Esophagus (tissue), 2 donors: ENCODE measurements around the gene TMEM80. TPM values are rescaled to one million over a fixed set of nuclear protein-coding genes. Genes with fewer than 3 reads are reported as not detected.
"Not testable (repeated sequence)": the region's sequence is repeated elsewhere in the genome, so short reads cannot be mapped to it uniquely, and the experiment has no call there.

ENCODE experiments used
- H3K27ac ChIP-seq, 2 donors: one replicate each; pipeline ENCODE4 v1.5.1; 2013; ENCODE audit warnings: low read depth in 2 of 2, mild to moderate bottlenecking in 2 of 2, inconsistent platforms in 1 of 2, low read length in 1 of 2, moderate library complexity in 1 of 2
- H3K27me3 ChIP-seq, 2 donors: one replicate each; pipeline ENCODE4 v1.6.1; 2013; ENCODE audit warnings: low read length in 2 of 2, control low read depth in 1 of 2, mild to moderate bottlenecking in 1 of 2; ENCODE audit not compliant: insufficient read depth in 2 of 2, control insufficient read depth in 1 of 2
- H3K36me3 ChIP-seq, 2 donors: one replicate each; pipeline ENCODE4 v1.6.1; 2013; ENCODE audit warnings: low read length in 1 of 2; ENCODE audit not compliant: control insufficient read depth in 2 of 2, insufficient read depth in 2 of 2
- H3K4me1 ChIP-seq, 2 donors: one replicate each; pipeline ENCODE4 v1.6.1; 2013; ENCODE audit warnings: low read length in 1 of 2; ENCODE audit not compliant: control insufficient read depth in 2 of 2, insufficient read depth in 2 of 2
- H3K4me3 ChIP-seq, 2 donors: one replicate each; pipeline ENCODE4 v1.5.1; 2013; ENCODE audit warnings: low read length in 2 of 2, mild to moderate bottlenecking in 2 of 2, low read depth in 1 of 2, moderate library complexity in 1 of 2
- H3K9me3 ChIP-seq, 2 donors: one replicate each; pipeline ENCODE4 v1.6.1; 2013; ENCODE audit warnings: mild to moderate bottlenecking in 2 of 2, low read depth in 1 of 2, low read length in 1 of 2, moderate library complexity in 1 of 2; ENCODE audit not compliant: control insufficient read depth in 2 of 2, insufficient read depth in 1 of 2
- WGBS, 2 donors: extraction: QIAGEN DNeasy Blood & Tissue Kit; methylation state at CpG; one replicate each; pipeline ENCODE4 v1.1.7; 2013; 5-methylcytosine and 5-hydroxymethylcytosine counted together
- polyA plus RNA-seq, 2 donors: library from polyadenylated mRNA; stranded (reverse); fragments of 200-250 nt; gene quantifications; one replicate each; pipeline ENCODE4 v1.2.3, GENCODE V29; 2013
- donor health status: healthy with polysubstance abuse.
- donor health status: Bipolar disorder and iron deficiency.

TMEM80 gene
- polyA plus RNA-seq, 2 donors: 25.0 to 53.9 TPM

DNA sequence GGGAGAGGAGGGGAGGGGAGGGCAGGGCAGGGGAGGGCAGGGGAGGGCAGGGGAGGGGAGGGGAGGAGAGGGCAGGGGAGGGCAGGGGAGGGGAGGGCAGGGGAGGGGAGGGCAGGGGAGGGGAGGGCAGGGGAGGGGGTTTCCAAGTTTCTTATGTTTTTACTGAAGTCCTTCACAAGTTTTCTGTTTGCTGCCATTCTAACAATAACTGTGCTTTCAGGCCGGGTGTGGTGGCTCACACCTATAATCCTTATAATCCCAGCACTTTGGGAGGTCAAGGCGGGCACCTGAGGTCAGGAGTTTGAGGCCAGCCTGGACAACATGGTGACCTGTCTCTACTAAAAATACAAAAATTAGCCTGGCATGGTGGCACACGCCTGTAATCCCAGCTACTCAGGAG, 5.4 kb upstream of the TMEM80 start:
- H3K27ac ChIP-seq, H3K27me3 ChIP-seq, H3K4me3 ChIP-seq, H3K9me3 ChIP-seq: not testable (repeated sequence)
- H3K36me3 ChIP-seq: peaks cover 6 to 27% of the 10 kb centered on the region in 2 donors
- 89 to 90% methylated on average over 3 of the region's 3 CpGs for WGBS, 2 donors
- H3K4me1 ChIP-seq: peaks cover 0 to 14% of the 10 kb centered on the region in 2 donors

DNA sequence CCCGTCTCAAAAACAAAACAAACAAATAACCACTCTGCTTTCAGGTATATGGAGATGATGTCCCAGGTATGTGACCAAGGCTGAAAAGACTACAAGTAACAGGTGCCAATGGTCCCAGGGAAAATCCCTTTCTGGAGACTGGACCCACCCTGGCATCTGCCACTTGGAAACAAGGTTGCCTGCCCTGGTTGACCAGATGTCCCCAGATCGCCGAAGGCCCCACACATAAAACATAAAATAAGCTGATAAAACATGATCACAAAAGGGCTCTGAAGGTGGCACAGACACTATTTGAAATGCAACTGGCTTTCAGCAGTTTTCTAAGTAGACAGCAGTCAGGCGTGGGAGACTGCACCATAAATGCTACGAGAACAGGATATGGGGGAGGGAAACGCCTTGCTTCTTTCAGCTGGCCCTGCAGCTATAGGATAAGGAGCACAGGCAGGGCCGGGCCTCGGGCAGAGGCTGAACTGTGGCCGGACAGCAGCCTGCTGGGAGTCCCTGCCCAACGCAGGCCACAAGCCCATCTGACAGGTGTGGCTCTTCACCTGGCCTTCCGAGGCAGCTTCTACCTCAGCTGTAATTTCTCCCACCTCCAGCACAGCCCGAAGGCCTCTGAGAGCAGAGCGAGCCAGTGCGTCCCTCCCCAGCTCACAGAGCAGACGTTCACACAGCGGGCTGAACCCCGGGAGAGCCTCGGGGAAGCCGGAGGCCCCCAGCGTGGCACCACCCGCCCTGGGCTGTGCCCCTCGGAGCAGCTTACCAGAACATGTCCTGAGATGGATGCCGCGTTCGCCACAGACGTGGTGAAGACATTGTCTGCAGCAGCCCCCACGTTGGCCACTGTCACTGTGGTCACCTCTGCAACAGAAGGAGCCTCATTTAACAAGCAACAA, 4.6 kb upstream of the TMEM80 start:
- Histone ChIP-seq H3K9me3 (no peaks in the 10 kb centered on the region), H3K4me3 (no peak overlapping the region), H3K36me3 (peaks cover 6 to 27% of the 10 kb centered on the region in 2 donors), H3K27ac (no peak overlapping the region), H3K4me1 (peaks cover 0 to 14% of the 10 kb centered on the region in 2 donors), H3K27me3 (no peaks in the 10 kb centered on the region)
- 78 to 87% methylated on average over 26 to 27 of the region's 27 CpGs for WGBS, 2 donors

DNA sequence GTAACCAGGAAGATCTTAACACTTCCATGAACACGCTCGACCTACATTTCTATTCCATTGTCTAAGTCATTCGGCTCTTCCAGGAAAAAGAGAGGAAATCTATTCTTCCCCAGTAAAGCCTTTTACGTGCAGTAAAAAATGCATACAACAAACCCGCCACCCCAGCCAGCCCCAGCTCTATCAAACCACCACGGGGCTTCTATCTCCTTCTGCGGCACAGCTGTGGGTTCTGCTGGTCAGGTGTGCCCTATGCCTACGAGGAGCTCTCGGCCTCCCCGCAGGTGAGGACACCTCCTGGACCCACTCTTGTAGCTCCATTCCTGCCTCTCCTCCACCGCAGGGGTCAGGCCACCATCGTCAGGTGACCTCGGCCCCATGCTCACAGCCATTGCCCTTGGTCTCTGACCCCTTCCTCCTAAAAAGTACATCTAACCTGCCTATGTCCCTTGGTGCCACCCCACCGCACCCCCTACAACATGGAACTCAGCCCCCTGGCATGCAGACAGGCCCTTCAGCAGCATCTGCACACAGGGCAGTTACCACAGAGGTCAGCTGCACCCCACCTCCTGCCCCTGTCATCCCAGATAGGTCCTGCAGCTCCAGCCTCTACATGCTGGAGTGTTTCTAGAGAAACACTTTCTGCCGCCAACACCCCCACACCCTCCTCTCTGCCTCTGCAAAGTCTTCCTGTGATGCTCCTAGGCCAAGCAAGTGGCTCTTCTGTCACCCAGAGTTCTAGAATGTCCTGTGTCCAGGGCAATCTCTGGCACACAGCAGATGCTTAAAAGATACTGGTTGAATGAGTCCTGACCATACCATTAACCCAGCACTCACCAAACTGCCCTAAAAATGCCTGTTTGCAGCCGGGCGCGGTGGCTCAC, 3.7 kb upstream of the TMEM80 start:
- 88 to 91% methylated on average over 18 of the region's 18 CpGs for WGBS, 2 donors
- Histone ChIP-seq H3K9me3 (no peaks in the 10 kb centered on the region), H3K4me1 (peaks cover 0 to 14% of the 10 kb centered on the region in 2 donors), H3K27ac (no peak overlapping the region), H3K36me3 (peaks cover 1 to 22% of the 10 kb centered on the region in 2 donors), H3K27me3 (no peaks in the 10 kb centered on the region), H3K4me3 (no peak overlapping the region)

DNA sequence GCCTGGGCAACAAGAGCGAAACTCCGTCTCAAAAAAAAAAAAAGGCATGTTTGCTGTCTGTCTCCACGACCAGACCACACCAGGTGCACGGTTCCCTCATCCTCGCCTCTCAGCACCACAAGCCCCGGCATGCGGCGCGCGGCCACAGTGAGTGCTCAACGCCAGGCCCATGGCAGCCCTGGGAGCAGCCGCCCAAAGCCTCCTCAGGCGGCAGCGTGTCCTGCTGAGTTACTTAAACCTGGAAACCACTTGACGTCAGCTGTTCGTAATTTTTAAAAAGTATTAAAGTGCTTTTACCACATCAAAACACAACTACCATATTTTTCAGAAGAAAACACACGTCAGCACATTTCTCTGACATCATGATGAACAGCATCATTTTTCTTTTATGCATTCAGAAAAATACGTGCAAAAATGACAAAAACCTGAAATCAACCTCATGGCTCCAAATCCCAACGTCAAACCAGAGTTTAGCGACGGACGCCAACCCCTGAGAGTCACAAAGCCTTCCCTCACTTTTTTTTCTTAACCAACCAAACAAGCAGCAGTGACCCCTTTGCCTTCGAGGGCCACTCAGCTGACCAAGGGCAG, 2.7 kb upstream of the TMEM80 start:
- Histone ChIP-seq H3K4me1 (peaks cover 2 to 14% of the 10 kb centered on the region in 2 donors), H3K9me3 (no peaks in the 10 kb centered on the region), H3K4me3 (peak overlapping the region; percentile 38 to 95), H3K27ac (peak overlapping the region; percentile 91 to 100), H3K36me3 (peaks cover 0 to 16% of the 10 kb centered on the region in 2 donors), H3K27me3 (no peaks in the 10 kb centered on the region)
- 49 to 69% methylated on average over 23 of the region's 23 CpGs for WGBS, 2 donors

DNA sequence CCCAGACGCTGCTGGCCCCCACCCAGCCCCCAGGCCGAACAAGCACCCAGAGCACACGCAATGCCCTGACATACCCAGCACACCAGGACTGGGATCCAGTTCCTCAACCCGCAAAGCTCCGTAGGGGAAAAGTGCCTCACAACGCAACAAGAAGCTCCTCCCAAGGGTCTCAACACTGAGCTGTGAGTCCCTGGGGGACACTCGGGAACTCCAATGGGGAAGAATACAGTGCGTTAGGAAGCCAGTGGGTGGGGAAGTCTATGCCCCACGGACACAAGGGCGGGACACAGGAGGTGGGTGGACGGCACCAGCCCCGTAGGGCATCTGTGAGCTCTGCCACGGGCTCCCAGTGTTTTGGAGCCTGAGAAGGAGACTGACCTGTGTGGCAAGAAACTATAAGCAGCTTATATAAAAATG, 2.2 kb upstream of the TMEM80 start:
- Histone ChIP-seq H3K9me3 (no peaks in the 10 kb centered on the region), H3K4me1 (peaks cover 2 to 15% of the 10 kb centered on the region in 2 donors), H3K36me3 (peaks cover 0 to 13% of the 10 kb centered on the region in 2 donors), H3K27ac (peak overlapping the region; percentile 91 to 100), H3K4me3 (peak overlapping the region; percentile 38 to 95), H3K27me3 (no peaks in the 10 kb centered on the region)
- WGBS, 2 donors: 25 to 39% methylated on average over 13 of the region's 13 CpGs

DNA sequence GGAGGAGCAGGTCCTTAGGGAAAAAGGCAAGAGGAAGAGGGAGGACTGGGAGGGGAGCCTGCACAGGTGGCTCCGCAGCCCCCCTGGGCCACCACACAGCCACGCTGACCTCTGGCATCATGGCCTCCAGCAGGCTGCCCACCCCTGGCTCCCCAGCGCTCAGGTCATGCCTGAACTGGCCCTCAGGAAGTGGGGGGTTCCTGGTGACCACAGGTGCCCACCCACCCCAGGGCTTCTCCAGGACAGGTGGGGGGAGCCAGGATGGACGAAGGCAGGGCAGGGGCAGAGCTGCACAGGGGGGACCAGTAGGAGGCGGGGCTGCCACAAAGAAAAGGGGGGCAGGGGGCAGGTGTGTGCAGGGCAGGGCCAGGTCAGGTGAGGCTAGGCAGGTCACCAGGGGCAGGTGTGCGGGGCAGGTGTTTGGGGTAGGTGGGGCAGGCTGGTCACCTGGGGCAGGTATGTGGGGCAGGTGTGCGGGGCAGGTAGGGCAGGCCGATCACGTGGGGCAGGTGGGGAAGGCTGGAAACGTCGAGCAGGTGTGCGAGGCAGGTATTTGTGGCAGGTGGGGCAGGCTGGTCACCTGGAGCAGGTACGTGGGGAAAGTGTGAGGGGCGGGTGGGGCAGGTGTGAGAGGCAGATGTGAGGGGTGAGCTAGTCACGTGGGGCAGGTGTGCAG, 1.6 kb upstream of the TMEM80 start:
- H3K36me3 ChIP-seq: peaks cover 0 to 13% of the 10 kb centered on the region in 2 donors
- H3K4me1 ChIP-seq: peaks cover 2 to 18% of the 10 kb centered on the region in 2 donors
- no peaks in the 10 kb centered on the region for H3K27me3 ChIP-seq
- peak overlapping the region; percentile 38 to 95 for H3K4me3 ChIP-seq
- H3K27ac ChIP-seq: peak overlapping the region; percentile 91 to 100
- H3K9me3 ChIP-seq: no peaks in the 10 kb centered on the region
- WGBS, 2 donors: 56 to 60% methylated on average over 14 to 15 of the region's 15 CpGs

DNA sequence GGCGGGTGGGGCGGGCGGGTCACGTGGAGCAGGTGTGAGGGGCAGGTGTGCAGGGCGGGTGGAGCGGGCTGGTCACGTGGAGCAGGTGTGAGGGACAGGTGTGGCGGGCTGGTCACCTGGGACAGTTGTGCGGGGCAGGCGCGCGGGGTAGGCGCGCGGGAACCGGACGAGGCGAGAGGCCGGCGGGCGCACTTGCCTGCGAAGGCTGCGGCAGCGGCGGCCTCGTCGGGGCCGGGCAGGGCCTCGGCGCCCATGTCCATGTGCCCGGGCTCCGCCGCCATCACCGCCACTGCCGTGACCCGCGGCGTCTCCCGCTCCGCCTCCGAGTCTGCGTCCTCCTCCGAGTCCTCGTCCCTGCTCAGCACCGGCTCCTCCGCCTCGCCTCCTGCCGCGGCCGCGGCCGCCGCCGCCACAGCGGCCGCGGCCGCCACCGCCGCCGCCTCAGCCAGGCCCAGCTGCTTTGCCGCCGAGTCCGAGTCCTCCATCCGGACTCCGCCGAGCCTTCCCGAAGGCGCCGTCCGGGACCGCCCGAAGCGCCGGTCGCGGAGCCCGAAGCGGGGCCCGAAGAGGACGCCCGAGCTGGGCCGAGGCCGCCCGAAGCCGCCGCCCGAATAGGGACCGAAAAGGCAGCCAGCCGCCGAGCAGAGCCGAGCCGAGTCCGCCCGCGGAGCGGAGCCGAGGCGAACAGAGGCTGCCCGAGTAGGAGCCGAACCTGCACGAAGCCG, 891 bp upstream of the TMEM80 start, which contains the start of gene DEAF1:
TSS of gene DEAF1 (minus strand) at position 660 of the 725 bp plus-strand sequence. CDS start at position 485, 175 bp downstream.
- H3K4me1 ChIP-seq: peaks cover 2 to 18% of the 10 kb centered on the region in 2 donors
- H3K27ac ChIP-seq: peak within 1 kb of the TSS; percentile 100
- no peaks in the 10 kb centered on the region for H3K9me3 ChIP-seq
- H3K36me3 ChIP-seq: peaks cover 0 to 12% of the 10 kb centered on the region in 2 donors
- WGBS, 2 donors: 1 to 3% methylated on average over 68 to 103 of the region's 103 CpGs
- H3K27me3 ChIP-seq: no peaks in the 10 kb centered on the region
- peak within 1 kb of the TSS; percentile 76 to 95 for H3K4me3 ChIP-seq

DNA sequence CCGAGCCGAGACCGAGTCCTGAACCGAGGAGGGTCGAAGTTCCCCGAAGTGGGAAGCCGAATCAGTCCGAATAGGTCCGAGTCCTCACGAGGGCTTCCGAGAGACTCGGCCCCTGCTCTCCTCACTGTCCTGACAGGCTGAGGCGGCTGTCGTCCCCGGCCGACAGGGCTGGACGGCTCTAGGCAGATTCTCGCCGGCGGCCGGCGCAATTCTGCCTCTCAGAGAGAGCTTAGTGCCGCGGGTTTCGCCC, 403 bp upstream of the TMEM80 start:
- Histone ChIP-seq H3K27ac (peak overlapping the region; percentile 100), H3K4me3 (peak overlapping the region; percentile 76 to 95), H3K27me3 (no peaks in the 10 kb centered on the region), H3K4me1 (peaks cover 2 to 19% of the 10 kb centered on the region in 2 donors), H3K36me3 (peaks cover 0 to 15% of the 10 kb centered on the region in 2 donors), H3K9me3 (no peaks in the 10 kb centered on the region)
- WGBS, 2 donors: 0% methylated on average over 22 to 25 of the region's 25 CpGs
